Measurements from ENCODE around the gene OMP.
"Not testable (repeated sequence)": the region's sequence is repeated elsewhere in the genome, so short reads cannot be mapped to it uniquely, and the experiment has no call there.

Gene OMP

GRCh38 chr11:77087723-77088225 lies 14.9 kb upstream of the OMP start:
- DNase-seq, result no peak

- DNase-seq, result no peak
Measured at GRCh38 chr11:77088236-77089003, 14.2 kb upstream of the OMP start.

GRCh38 chr11:77089004-77089545 lies 13.6 kb upstream of the OMP start:
- DNase-seq, result no peak

- DNase-seq, result no peak
Measured at GRCh38 chr11:77090046-77090372, 12.6 kb upstream of the OMP start.

- DNase-seq, result no peak
Measured at GRCh38 chr11:77090373-77091111, 12.1 kb upstream of the OMP start.

GRCh38 chr11:77091146-77091940 lies 11.3 kb upstream of the OMP start:
- peak; percentile 84 for DNase-seq

GRCh38 chr11:77092382-77092781 lies 10.3 kb upstream of the OMP start:
- DNase-seq, result no peak

GRCh38 chr11:77093056-77093891 lies 9.4 kb upstream of the OMP start:
- no peak for DNase-seq

GRCh38 chr11:77093987-77094840 lies 8.4 kb upstream of the OMP start:
- DNase-seq, result no peak

GRCh38 chr11:77094841-77095365 lies 7.7 kb upstream of the OMP start:
- no peak for DNase-seq

- no peak for DNase-seq
Measured at GRCh38 chr11:77095551-77096490, 6.8 kb upstream of the OMP start.

GRCh38 chr11:77096591-77097019 lies 6.0 kb upstream of the OMP start:
- no peak for DNase-seq

- not testable (repeated sequence) for DNase-seq
Measured at GRCh38 chr11:77097180-77097579, 5.5 kb upstream of the OMP start.

GRCh38 chr11:77100166-77101042 lies 2.2 kb upstream of the OMP start:
- no peak for DNase-seq

GRCh38 chr11:77101043-77101537 lies 1.6 kb upstream of the OMP start:
- DNase-seq, result no peak

GRCh38 chr11:77103319-77103718 lies 679 bp downstream of the OMP start:
- DNase-seq, result no peak

- no peak for DNase-seq
Measured at GRCh38 chr11:77104727-77105126, 2.1 kb downstream of the OMP start.

- no peak for DNase-seq
Measured at GRCh38 chr11:77106321-77106720, 3.7 kb downstream of the OMP start.

Measured in right forelimb (tissue), 1 donor.